Activated naive CD8-positive, alpha-beta T cell treated with anti-CD3 and anti-CD28 coated beads, Interleukin-2, amount 10 ng/mL, durations not matched to agents 7 days and 5 days (primary cell): ENCODE data around the gene MED12L. TPM values are rescaled to one million over a fixed set of nuclear protein-coding genes. Genes with fewer than 3 reads are reported as not detected.
"Not testable (repeated sequence)": the region's sequence is repeated elsewhere in the genome, so short reads cannot be mapped to it uniquely, and the experiment has no call there.

ENCODE experiments used
- ATAC-seq: fragments of 150-1000 bp; cut with Tn5 transposase; one replicate; pipeline ENCODE4 v1.10.0; 2021; ENCODE audit warnings: low read depth, moderate library complexity
- POLR2A ChIA-PET: fragments of 350-600 bp; sonication (Branson Sonifier 250); formaldehyde crosslinking; loops from one replicate; lab custom pipeline; 2021; ENCODE audit warnings: antibody characterized with exemption; lab: Charles Lee
- DNase-seq: peaks from one replicate; pipeline ENCODE4 v3.0.0; 2021
- H3K27ac Mint-ChIP-seq: one replicate; pipeline ENCODE4 v1.8.0; 2022; ENCODE audit warnings: mild to moderate bottlenecking, mixed read lengths
- H3K27me3 Mint-ChIP-seq: one replicate; pipeline ENCODE4 v1.8.0; 2022; ENCODE audit warnings: mild to moderate bottlenecking, moderate library complexity, mixed read lengths
- H3K36me3 Mint-ChIP-seq: one replicate; pipeline ENCODE4 v1.8.0; 2021; ENCODE audit warnings: mild to moderate bottlenecking, mixed read lengths
- H3K4me1 Mint-ChIP-seq: one replicate; pipeline ENCODE4 v1.8.0; 2021; ENCODE audit warnings: mixed read lengths
- H3K4me3 Mint-ChIP-seq: one replicate; pipeline ENCODE4 v1.8.0; 2022; ENCODE audit warnings: mild to moderate bottlenecking, moderate library complexity, mixed read lengths
- H3K9me3 Mint-ChIP-seq: one replicate; pipeline ENCODE4 v1.8.0; 2021; ENCODE audit warnings: mixed read lengths
- total RNA-seq, 2 experiments: library from RNA; stranded (reverse); gene quantifications; one replicate each; pipeline ENCODE4 v1.2.3, GENCODE V29; 2021

Gene MED12L, protein sequence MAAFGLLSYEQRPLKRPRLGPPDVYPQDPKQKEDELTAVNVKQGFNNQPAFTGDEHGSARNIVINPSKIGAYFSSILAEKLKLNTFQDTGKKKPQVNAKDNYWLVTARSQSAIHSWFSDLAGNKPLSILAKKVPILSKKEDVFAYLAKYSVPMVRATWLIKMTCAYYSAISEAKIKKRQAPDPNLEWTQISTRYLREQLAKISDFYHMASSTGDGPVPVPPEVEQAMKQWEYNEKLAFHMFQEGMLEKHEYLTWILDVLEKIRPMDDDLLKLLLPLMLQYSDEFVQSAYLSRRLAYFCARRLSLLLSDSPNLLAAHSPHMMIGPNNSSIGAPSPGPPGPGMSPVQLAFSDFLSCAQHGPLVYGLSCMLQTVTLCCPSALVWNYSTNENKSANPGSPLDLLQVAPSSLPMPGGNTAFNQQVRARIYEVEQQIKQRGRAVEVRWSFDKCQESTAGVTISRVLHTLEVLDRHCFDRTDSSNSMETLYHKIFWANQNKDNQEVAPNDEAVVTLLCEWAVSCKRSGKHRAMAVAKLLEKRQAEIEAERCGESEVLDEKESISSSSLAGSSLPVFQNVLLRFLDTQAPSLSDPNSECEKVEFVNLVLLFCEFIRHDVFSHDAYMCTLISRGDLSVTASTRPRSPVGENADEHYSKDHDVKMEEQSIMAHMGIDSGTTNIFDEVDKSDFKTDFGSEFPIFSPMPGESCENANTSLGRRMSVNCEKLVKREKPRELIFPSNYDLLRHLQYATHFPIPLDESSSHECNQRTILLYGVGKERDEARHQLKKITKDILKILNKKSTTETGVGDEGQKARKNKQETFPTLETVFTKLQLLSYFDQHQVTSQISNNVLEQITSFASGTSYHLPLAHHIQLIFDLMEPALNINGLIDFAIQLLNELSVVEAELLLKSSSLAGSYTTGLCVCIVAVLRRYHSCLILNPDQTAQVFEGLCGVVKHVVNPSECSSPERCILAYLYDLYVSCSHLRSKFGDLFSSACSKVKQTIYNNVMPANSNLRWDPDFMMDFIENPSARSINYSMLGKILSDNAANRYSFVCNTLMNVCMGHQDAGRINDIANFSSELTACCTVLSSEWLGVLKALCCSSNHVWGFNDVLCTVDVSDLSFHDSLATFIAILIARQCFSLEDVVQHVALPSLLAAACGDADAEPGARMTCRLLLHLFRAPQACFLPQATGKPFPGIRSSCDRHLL (N-terminal part only)
- under 1 TPM; 0.36 to 0.68 TPM for total RNA-seq

GRCh38 chr3:151085227-151085888 lies at the start of gene MED12L:
TSS of gene MED12L (plus strand) at chr3:151085664. CDS start at chr3:151086927, 1,263 bp downstream.
- DNase-seq (peak; percentile 74), ATAC-seq (peak; percentile 64)
- peak within 1 kb of the TSS; percentile 89 for H3K4me3 Mint-ChIP-seq
- peaks cover 54% of the 10 kb centered on the region for H3K27me3 Mint-ChIP-seq
- no peaks in the 10 kb centered on the region for H3K9me3 Mint-ChIP-seq
- no peaks in the 10 kb centered on the region for H3K36me3 Mint-ChIP-seq
- no peak within 1 kb of the TSS for H3K27ac Mint-ChIP-seq
- peaks cover 11% of the 10 kb centered on the region for H3K4me1 Mint-ChIP-seq
- POLR2A ChIA-PET, result no interaction called here

- Mint-ChIP-seq H3K4me1 (no peaks in the 10 kb centered on the region), H3K27me3 (peaks cover 10% of the 10 kb centered on the region), H3K36me3 (no peaks in the 10 kb centered on the region), H3K9me3 (peaks cover 2% of the 10 kb centered on the region), H3K4me3 (no peak overlapping the region), H3K27ac (no peak overlapping the region)
- ATAC-seq (no peak), DNase-seq (no peak)
- POLR2A ChIA-PET, result no interaction called here
Observed at GRCh38 chr3:151037746-151038477, 47.6 kb upstream of the MED12L start.

GRCh38 chr3:151044706-151045105 lies 40.8 kb upstream of the MED12L start:
- no peak for ATAC-seq
- H3K9me3 Mint-ChIP-seq, result no peaks in the 10 kb centered on the region
- no peak overlapping the region for H3K4me3 Mint-ChIP-seq
- no peaks in the 10 kb centered on the region for H3K36me3 Mint-ChIP-seq
- no peak for DNase-seq
- H3K27me3 Mint-ChIP-seq, result peaks cover 22% of the 10 kb centered on the region
- no peak overlapping the region for H3K27ac Mint-ChIP-seq
- POLR2A ChIA-PET, result interaction anchor here (0.7 kb wide), 1 partner anchor 884 kb away, joined by 4 read pairs; no protein-coding TSS in a partner anchor
- H3K4me1 Mint-ChIP-seq, result no peaks in the 10 kb centered on the region

DNA sequence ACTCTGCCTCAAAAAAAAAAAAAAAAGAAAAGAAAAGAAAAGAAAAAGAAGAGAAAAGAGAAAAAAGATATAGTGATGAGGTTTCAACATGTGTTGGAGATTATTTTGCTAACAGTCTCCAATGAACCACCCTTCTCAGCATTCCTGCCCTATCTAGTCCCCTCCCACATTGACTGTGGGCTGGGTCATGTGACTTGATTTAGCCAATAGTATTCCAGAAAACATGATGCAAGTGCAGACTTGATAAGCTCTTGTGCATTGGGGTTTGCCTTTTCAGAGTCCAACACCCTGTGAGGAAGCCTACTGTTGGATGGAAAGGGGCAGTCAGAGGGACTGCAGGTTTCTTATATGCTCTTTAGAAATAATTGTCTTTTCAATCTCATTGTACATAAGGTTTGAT lies 37.8 kb upstream of the MED12L start:
- DNase-seq (no peak), ATAC-seq (no peak)
- Mint-ChIP-seq H3K9me3 (no peaks in the 10 kb centered on the region), H3K27me3 (peaks cover 15% of the 10 kb centered on the region), H3K4me3 (no peak overlapping the region), H3K27ac (no peak overlapping the region), H3K36me3 (no peaks in the 10 kb centered on the region), H3K4me1 (no peaks in the 10 kb centered on the region)
- POLR2A ChIA-PET, result no interaction called here

- Mint-ChIP-seq H3K36me3 (no peaks in the 10 kb centered on the region), H3K4me1 (no peaks in the 10 kb centered on the region), H3K9me3 (no peaks in the 10 kb centered on the region), H3K27me3 (peaks cover 25% of the 10 kb centered on the region), H3K27ac (no peak overlapping the region), H3K4me3 (no peak overlapping the region)
- POLR2A ChIA-PET, result no interaction called here
- DNase-seq (no peak), ATAC-seq (no peak)
Observed at GRCh38 chr3:151051533-151051932, 33.9 kb upstream of the MED12L start.

GRCh38 chr3:151052346-151052745 lies 33.1 kb upstream of the MED12L start:
- DNase-seq (no peak), ATAC-seq (no peak)
- peaks cover 23% of the 10 kb centered on the region for H3K27me3 Mint-ChIP-seq
- no peaks in the 10 kb centered on the region for H3K9me3 Mint-ChIP-seq
- H3K4me3 Mint-ChIP-seq, result no peak overlapping the region
- no peaks in the 10 kb centered on the region for H3K4me1 Mint-ChIP-seq
- POLR2A ChIA-PET, result no interaction called here
- no peaks in the 10 kb centered on the region for H3K36me3 Mint-ChIP-seq
- no peak overlapping the region for H3K27ac Mint-ChIP-seq

- Mint-ChIP-seq H3K36me3 (no peaks in the 10 kb centered on the region), H3K27me3 (peaks cover 22% of the 10 kb centered on the region), H3K4me1 (no peaks in the 10 kb centered on the region), H3K9me3 (no peaks in the 10 kb centered on the region), H3K27ac (no peak overlapping the region), H3K4me3 (no peak overlapping the region)
- DNase-seq, result no peak
- POLR2A ChIA-PET, result no interaction called here
- no peak for ATAC-seq
Observed at GRCh38 chr3:151052756-151053155, 32.7 kb upstream of the MED12L start.

- H3K9me3 Mint-ChIP-seq, result no peaks in the 10 kb centered on the region
- POLR2A ChIA-PET, result no interaction called here
- H3K36me3 Mint-ChIP-seq, result no peaks in the 10 kb centered on the region
- H3K27ac Mint-ChIP-seq, result no peak overlapping the region
- H3K4me1 Mint-ChIP-seq, result no peaks in the 10 kb centered on the region
- no peak for ATAC-seq
- no peak for DNase-seq
- no peak overlapping the region for H3K4me3 Mint-ChIP-seq
- peaks cover 13% of the 10 kb centered on the region for H3K27me3 Mint-ChIP-seq
Observed at GRCh38 chr3:151058740-151059139, 26.7 kb upstream of the MED12L start.

DNA sequence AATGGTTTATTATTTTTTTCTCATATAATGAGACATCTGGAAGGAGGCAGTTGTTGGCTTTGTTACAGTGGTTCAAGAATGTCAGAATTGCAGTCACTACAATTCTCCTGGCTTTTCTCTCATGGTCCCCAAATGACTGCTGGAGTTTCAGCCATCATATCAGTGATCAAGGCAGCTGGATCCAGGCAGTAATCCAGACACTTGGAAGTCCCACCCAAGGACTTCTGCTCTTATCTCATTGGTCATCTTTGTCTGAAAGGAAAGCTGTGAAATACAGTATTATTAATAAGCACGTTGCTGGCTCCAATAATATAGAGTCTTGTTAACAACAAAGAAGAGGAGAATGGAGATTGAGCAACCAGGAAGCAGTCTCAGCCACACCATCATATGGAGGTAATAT lies 22.9 kb upstream of the MED12L start:
- no peaks in the 10 kb centered on the region for H3K4me1 Mint-ChIP-seq
- ATAC-seq (no peak), DNase-seq (no peak)
- no peaks in the 10 kb centered on the region for H3K36me3 Mint-ChIP-seq
- H3K9me3 Mint-ChIP-seq, result no peaks in the 10 kb centered on the region
- H3K4me3 Mint-ChIP-seq, result no peak overlapping the region
- POLR2A ChIA-PET, result no interaction called here
- H3K27me3 Mint-ChIP-seq, result peaks cover 6% of the 10 kb centered on the region
- no peak overlapping the region for H3K27ac Mint-ChIP-seq

DNA sequence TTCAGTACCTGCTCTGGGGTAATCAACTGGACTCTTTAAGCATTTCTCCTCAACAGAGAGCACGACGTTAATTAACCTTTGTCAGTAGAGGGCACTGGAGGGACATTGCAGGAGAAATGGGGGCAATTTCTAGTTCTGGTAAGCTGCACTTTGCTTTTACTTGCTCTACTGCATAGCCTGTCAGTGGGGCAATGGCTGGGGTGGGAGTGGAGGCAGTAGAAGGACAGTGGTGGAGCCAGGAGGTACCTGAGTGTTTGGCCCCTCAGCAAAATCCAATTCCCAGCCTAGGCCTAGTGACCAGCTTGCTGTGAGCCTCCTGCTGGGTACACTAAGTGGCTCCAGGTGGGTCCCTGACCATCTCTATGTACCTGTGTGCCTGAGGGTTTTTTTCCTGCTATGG lies 18.3 kb upstream of the MED12L start:
- Mint-ChIP-seq H3K36me3 (no peaks in the 10 kb centered on the region), H3K4me1 (no peaks in the 10 kb centered on the region), H3K27me3 (peaks cover 16% of the 10 kb centered on the region), H3K9me3 (no peaks in the 10 kb centered on the region), H3K4me3 (no peak overlapping the region), H3K27ac (no peak overlapping the region)
- DNase-seq (no peak), ATAC-seq (no peak)
- POLR2A ChIA-PET, result no interaction called here

DNA sequence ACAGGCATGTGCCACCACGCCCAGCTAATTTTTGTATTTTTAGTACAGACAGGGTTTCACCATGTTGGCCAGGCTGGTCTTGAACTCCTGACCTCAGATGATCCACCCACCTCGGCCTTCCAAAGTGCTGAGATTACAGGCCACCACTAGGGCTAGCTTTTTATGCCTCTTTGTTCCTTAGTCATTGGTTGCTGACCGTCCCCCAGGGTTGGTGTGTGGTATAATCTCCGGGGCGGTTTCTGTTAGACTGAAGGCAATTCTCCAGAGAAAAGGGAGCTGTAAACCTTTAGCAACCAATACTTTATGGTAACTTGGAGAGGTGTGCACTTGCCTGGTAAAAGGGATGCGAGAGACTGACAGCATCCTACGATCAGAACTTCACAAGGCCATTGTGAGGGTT lies 12.6 kb upstream of the MED12L start:
- POLR2A ChIA-PET, H3K27ac Mint-ChIP-seq, H3K4me3 Mint-ChIP-seq, DNase-seq, H3K27me3 Mint-ChIP-seq, ATAC-seq, H3K36me3 Mint-ChIP-seq, H3K4me1 Mint-ChIP-seq, H3K9me3 Mint-ChIP-seq: not testable (repeated sequence)

- Mint-ChIP-seq H3K27me3 (peaks cover 12% of the 10 kb centered on the region), H3K4me3 (no peak overlapping the region), H3K4me1 (no peaks in the 10 kb centered on the region), H3K36me3 (no peaks in the 10 kb centered on the region), H3K27ac (no peak overlapping the region), H3K9me3 (no peaks in the 10 kb centered on the region)
- POLR2A ChIA-PET, result no interaction called here
- no peak for DNase-seq
- ATAC-seq, result no peak
Observed at GRCh38 chr3:151074256-151074655, 11.2 kb upstream of the MED12L start.
